ENCODE measurements around the gene WDR27. TPM values are rescaled to one million over a fixed set of nuclear protein-coding genes. Genes with fewer than 3 reads are reported as not detected.

Gene WDR27
- total RNA-seq, 1 donor from 2014 or later, result 27.2 TPM

DNA sequence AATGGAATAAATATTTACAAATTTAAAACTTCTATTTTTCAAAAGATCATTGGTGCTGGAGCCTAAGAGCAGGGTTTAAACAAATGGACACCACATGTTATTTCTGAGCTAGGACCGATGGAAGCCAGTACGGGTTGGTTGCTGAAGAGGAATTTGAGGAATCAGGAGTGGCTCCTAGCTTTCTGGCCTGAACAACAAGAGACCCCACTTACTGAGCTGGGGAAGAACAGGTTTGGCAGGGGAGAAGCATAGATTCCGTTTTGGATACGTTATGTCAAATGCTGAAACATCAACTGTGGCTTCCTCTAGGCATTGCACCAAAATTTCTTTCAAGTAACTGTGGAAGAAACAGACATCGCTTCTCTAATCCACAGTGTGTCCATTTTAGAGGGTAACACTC lies 6.7 kb downstream of the WDR27 start:
- no peak for DNase-seq (ENCODE audit: low read depth)
- H3K4me3 ChIP-seq (ENCODE audit: low read depth, low read length), result no peak overlapping the region
- TF ChIP-seq, protein P1, sequence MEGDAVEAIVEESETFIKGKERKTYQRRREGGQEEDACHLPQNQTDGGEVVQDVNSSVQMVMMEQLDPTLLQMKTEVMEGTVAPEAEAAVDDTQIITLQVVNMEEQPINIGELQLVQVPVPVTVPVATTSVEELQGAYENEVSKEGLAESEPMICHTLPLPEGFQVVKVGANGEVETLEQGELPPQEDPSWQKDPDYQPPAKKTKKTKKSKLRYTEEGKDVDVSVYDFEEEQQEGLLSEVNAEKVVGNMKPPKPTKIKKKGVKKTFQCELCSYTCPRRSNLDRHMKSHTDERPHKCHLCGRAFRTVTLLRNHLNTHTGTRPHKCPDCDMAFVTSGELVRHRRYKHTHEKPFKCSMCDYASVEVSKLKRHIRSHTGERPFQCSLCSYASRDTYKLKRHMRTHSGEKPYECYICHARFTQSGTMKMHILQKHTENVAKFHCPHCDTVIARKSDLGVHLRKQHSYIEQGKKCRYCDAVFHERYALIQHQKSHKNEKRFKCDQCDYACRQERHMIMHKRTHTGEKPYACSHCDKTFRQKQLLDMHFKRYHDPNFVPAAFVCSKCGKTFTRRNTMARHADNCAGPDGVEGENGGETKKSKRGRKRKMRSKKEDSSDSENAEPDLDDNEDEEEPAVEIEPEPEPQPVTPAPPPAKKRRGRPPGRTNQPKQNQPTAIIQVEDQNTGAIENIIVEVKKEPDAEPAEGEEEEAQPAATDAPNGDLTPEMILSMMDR (conservative IDR thresholded peaks at IDR 0.05; ENCODE audit: low read depth, low read length), result no peak

GRCh38 chr6:169692516-169692915 lies 9.3 kb downstream of the WDR27 start:
- TF ChIP-seq, protein P1 (conservative IDR thresholded peaks at IDR 0.05; ENCODE audit: low read depth, low read length), result no peak
- H3K4me3 ChIP-seq (ENCODE audit: low read depth, low read length), result no peak overlapping the region
- no peak for DNase-seq (ENCODE audit: low read depth)

- TF ChIP-seq, protein P1 (conservative IDR thresholded peaks at IDR 0.05; ENCODE audit: low read depth, low read length), result no peak
- DNase-seq (ENCODE audit: low read depth), result no peak
- H3K4me3 ChIP-seq (ENCODE audit: low read depth, low read length), result no peak overlapping the region
Observed at GRCh38 chr6:169691260-169691659, 10.6 kb downstream of the WDR27 start.

- TF ChIP-seq, protein P1 (conservative IDR thresholded peaks at IDR 0.05; ENCODE audit: low read depth, low read length), result no peak
- H3K4me3 ChIP-seq (ENCODE audit: low read depth, low read length), result no peak overlapping the region
- DNase-seq (ENCODE audit: low read depth), result no peak
Observed at GRCh38 chr6:169689287-169689686, 12.5 kb downstream of the WDR27 start.

GRCh38 chr6:169685860-169686259 lies 16.0 kb downstream of the WDR27 start:
- no peak for DNase-seq (ENCODE audit: low read depth)
- TF ChIP-seq, protein P1 (conservative IDR thresholded peaks at IDR 0.05; ENCODE audit: low read depth, low read length), result no peak
- H3K4me3 ChIP-seq (ENCODE audit: low read depth, low read length), result no peak overlapping the region

- no peak overlapping the region for H3K4me3 ChIP-seq (ENCODE audit: low read depth, low read length)
- TF ChIP-seq, protein P1 (conservative IDR thresholded peaks at IDR 0.05; ENCODE audit: low read depth, low read length), result no peak
- DNase-seq (ENCODE audit: low read depth), result no peak
Observed at GRCh38 chr6:169684056-169684455, 17.8 kb downstream of the WDR27 start.

GRCh38 chr6:169678342-169678741 lies 23.5 kb downstream of the WDR27 start:
- no peak for DNase-seq (ENCODE audit: low read depth)
- TF ChIP-seq, protein P1 (conservative IDR thresholded peaks at IDR 0.05; ENCODE audit: low read depth, low read length), result no peak
- no peak overlapping the region for H3K4me3 ChIP-seq (ENCODE audit: low read depth, low read length)
